Measurements from ENCODE around the gene TMC3.

TMC3 gene

DNA sequence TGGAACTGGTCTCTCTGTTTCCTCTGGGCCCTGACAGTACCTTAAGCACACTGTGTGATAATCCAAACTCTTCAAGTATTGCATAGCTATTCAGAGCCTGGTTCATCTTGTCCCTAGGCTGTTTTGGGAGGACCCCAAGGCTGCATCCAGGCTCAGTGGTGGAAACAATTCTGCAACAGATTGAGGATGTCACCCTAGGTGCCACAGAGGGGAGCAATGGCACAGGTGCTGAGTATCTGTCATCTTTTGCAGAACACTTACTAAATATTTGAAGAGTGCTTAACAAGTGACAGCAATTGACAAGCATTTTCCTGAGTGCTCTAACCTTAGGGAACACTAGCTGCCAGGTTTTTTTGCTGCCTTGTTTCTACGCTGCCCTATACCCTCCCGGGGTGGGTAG lies 77.8 kb downstream of the TMC3 start:
- no peak for TF ChIP-seq EZH2 (IDR thresholded peaks at IDR 0.05; ENCODE audit: borderline replicate concordance, low read length)
- TF ChIP-seq, protein P1, sequence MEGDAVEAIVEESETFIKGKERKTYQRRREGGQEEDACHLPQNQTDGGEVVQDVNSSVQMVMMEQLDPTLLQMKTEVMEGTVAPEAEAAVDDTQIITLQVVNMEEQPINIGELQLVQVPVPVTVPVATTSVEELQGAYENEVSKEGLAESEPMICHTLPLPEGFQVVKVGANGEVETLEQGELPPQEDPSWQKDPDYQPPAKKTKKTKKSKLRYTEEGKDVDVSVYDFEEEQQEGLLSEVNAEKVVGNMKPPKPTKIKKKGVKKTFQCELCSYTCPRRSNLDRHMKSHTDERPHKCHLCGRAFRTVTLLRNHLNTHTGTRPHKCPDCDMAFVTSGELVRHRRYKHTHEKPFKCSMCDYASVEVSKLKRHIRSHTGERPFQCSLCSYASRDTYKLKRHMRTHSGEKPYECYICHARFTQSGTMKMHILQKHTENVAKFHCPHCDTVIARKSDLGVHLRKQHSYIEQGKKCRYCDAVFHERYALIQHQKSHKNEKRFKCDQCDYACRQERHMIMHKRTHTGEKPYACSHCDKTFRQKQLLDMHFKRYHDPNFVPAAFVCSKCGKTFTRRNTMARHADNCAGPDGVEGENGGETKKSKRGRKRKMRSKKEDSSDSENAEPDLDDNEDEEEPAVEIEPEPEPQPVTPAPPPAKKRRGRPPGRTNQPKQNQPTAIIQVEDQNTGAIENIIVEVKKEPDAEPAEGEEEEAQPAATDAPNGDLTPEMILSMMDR (IDR thresholded peaks at IDR 0.05; ENCODE audit: low read length), result no peak; the same call in 1 of the 2 replicates
- Histone ChIP-seq H3K9ac (ENCODE audit: low read length) (peak overlapping the region; percentile 77), H4K20me1 (ENCODE audit: insufficient read depth, low read length) (no peaks in the 10 kb centered on the region), H2AFZ (ENCODE audit: low read length) (no peak overlapping the region), H3K9me2 (ENCODE audit: low read depth, low read length) (no peaks in the 10 kb centered on the region), H3K27ac (ENCODE audit: low read depth, low read length, poor library complexity, severe bottlenecking) (peak overlapping the region; percentile 96), H3K4me1 (ENCODE audit: insufficient read depth, low read length, severe bottlenecking) (peaks cover 99% of the 10 kb centered on the region), H3K36me3 (ENCODE audit: insufficient read depth, low read length) (peaks cover 21% of the 10 kb centered on the region; the same call in 1 of the 2 replicates), H3K4me2 (ENCODE audit: low read length) (peak overlapping the region; percentile 89), H3K27me3 (ENCODE audit: insufficient read depth, low read length) (no peaks in the 10 kb centered on the region), H3K4me3 (ENCODE audit: low read depth, low read length, poor library complexity, severe bottlenecking) (peak overlapping the region; percentile 68), H3K9me3 (ENCODE audit: low read length) (no peaks in the 10 kb centered on the region), H3K79me2 (ENCODE audit: insufficient read depth, low read length) (peaks cover 15% of the 10 kb centered on the region), H3F3A (ENCODE audit: insufficient read depth, low read length) (no peaks in the 10 kb centered on the region)

DNA sequence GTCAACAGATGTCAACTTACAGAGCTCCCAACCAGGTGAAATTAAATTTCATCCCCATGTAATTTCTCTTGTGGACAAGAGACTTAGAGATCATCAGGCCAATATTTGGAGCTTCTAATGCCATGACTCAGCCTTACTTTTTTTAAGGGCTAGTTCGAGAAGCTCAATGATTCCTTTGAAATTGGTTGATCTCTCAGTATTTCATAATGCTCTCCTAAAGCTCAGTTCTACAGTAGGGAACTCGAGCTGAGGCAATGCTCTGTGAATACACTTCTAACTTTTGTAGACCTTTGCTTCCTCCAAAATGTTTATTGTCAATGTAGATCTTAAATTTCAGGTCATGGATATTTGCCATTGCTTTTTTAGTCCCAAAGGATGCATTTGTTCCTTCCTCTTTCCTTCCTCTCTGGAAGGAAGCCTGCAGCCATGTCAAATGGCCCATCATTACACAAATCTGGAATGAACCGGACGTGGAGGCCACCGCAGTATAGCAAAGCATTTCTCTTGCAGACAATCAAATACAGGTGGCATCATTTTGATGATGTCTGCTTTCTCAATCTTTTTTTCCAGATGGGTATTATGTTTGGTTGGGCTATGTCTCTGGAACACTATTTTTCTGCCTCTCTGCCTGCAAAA lies 78.4 kb downstream of the TMC3 start:
- no peaks in the 10 kb centered on the region for H3K27me3 ChIP-seq (ENCODE audit: insufficient read depth, low read length)
- peak overlapping the region; percentile 68 for H3K4me3 ChIP-seq (ENCODE audit: low read depth, low read length, poor library complexity, severe bottlenecking)
- H3K9ac ChIP-seq (ENCODE audit: low read length), result peak overlapping the region; percentile 77
- H3K79me2 ChIP-seq (ENCODE audit: insufficient read depth, low read length), result peaks cover 15% of the 10 kb centered on the region
- TF ChIP-seq, protein P1 (IDR thresholded peaks at IDR 0.05; ENCODE audit: low read length), result no peak
- no peak for TF ChIP-seq EZH2 (IDR thresholded peaks at IDR 0.05; ENCODE audit: borderline replicate concordance, low read length)
- no peaks in the 10 kb centered on the region for H3K9me2 ChIP-seq (ENCODE audit: low read depth, low read length)
- no peaks in the 10 kb centered on the region for H3F3A ChIP-seq (ENCODE audit: insufficient read depth, low read length)
- H4K20me1 ChIP-seq (ENCODE audit: insufficient read depth, low read length), result no peaks in the 10 kb centered on the region
- H3K9me3 ChIP-seq (ENCODE audit: low read length), result no peaks in the 10 kb centered on the region
- peak overlapping the region; percentile 96 for H3K27ac ChIP-seq (ENCODE audit: low read depth, low read length, poor library complexity, severe bottlenecking)
- H3K4me1 ChIP-seq (ENCODE audit: insufficient read depth, low read length, severe bottlenecking), result peaks cover 95% of the 10 kb centered on the region
- H3K36me3 ChIP-seq (ENCODE audit: insufficient read depth, low read length), result peaks cover 16% of the 10 kb centered on the region; the same call in 1 of the 2 replicates
- H2AFZ ChIP-seq (ENCODE audit: low read length), result no peak overlapping the region
- peak overlapping the region; percentile 89 for H3K4me2 ChIP-seq (ENCODE audit: low read length)

DNA sequence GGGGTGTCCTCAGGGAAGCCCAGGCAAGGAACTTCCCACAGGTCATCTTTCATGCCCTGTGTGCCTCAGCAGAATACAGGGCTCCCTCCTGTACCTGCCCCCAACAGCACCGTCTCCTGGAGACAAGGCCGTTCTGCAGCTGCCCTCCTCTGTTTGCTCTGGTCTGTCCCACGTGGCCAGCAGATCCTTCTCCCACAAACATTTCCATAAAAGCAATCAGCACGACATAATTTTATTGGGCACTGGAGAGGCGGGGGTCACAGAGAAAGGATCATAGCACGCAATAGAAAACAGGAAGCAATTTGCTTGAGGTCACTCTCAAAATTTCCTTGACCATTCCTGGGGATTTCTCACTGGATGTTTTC lies 79.5 kb downstream of the TMC3 start:
- Histone ChIP-seq H3K9me3 (ENCODE audit: low read length) (no peaks in the 10 kb centered on the region), H3K27me3 (ENCODE audit: insufficient read depth, low read length) (no peaks in the 10 kb centered on the region), H2AFZ (ENCODE audit: low read length) (no peak overlapping the region), H3K4me1 (ENCODE audit: insufficient read depth, low read length, severe bottlenecking) (peaks cover 84% of the 10 kb centered on the region), H3K27ac (ENCODE audit: low read depth, low read length, poor library complexity, severe bottlenecking) (peak overlapping the region; percentile 96), H3K9ac (ENCODE audit: low read length) (peak overlapping the region; percentile 77), H3K4me3 (ENCODE audit: low read depth, low read length, poor library complexity, severe bottlenecking) (peak overlapping the region; percentile 39), H3K4me2 (ENCODE audit: low read length) (peak overlapping the region; percentile 89), H4K20me1 (ENCODE audit: insufficient read depth, low read length) (no peaks in the 10 kb centered on the region), H3K36me3 (ENCODE audit: insufficient read depth, low read length) (peaks cover 6% of the 10 kb centered on the region; the same call in 1 of the 2 replicates), H3F3A (ENCODE audit: insufficient read depth, low read length) (no peaks in the 10 kb centered on the region), H3K9me2 (ENCODE audit: low read depth, low read length) (no peaks in the 10 kb centered on the region), H3K79me2 (ENCODE audit: insufficient read depth, low read length) (peaks cover 15% of the 10 kb centered on the region)
- TF ChIP-seq, protein P1 (IDR thresholded peaks at IDR 0.05; ENCODE audit: low read length), result peak; percentile 54
- no peak for TF ChIP-seq EZH2 (IDR thresholded peaks at IDR 0.05; ENCODE audit: borderline replicate concordance, low read length)
